Measurements from ENCODE around the gene GNAZ.

DNA sequence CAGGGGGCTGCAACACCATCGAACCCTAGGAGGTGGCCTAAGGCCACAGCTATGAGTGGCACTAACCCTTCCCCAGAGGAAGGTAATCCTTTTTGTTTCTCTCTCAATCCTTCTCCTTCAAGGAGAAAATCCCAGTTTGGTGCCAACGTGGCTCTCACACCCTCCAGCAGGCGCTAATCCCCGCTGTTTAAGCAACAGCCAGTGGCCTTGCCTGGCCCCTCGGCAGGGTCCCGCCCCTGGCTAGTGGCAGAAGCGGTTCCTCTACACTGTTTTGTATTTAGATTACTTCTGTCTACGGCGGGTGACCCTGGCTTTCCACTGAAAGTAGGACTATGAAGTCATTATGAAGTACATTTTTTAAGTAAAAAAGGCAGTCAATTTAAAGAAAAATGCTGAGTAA, 15.5 kb downstream of the GNAZ start:
- TF ChIP-seq, protein P1, sequence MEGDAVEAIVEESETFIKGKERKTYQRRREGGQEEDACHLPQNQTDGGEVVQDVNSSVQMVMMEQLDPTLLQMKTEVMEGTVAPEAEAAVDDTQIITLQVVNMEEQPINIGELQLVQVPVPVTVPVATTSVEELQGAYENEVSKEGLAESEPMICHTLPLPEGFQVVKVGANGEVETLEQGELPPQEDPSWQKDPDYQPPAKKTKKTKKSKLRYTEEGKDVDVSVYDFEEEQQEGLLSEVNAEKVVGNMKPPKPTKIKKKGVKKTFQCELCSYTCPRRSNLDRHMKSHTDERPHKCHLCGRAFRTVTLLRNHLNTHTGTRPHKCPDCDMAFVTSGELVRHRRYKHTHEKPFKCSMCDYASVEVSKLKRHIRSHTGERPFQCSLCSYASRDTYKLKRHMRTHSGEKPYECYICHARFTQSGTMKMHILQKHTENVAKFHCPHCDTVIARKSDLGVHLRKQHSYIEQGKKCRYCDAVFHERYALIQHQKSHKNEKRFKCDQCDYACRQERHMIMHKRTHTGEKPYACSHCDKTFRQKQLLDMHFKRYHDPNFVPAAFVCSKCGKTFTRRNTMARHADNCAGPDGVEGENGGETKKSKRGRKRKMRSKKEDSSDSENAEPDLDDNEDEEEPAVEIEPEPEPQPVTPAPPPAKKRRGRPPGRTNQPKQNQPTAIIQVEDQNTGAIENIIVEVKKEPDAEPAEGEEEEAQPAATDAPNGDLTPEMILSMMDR (IDR thresholded peaks at IDR 0.05; ENCODE audit: low read depth, low read length, poor library complexity, severe bottlenecking) = no peak
- TF ChIP-seq EZH2phosphoT487 (IDR thresholded peaks at IDR 0.05; ENCODE audit: borderline replicate concordance, low read length) = no peak
